A673 (cell line): ENCODE data around the gene ALLC.

ENCODE experiments used
- CTCF ChIP-seq: fragments of 300-800, 200-600 bp; sonication (generic); conservative IDR thresholded peaks from 2 replicates; pipeline ENCODE4 v1.5.1; 2017; ENCODE audit warnings: low read depth, mild to moderate bottlenecking, antibody characterized with exemption, low read length, moderate library complexity, mixed read lengths
- EZH2 ChIP-seq: fragments of 200-600 bp; sonication (generic); IDR thresholded peaks from 2 replicates; pipeline ENCODE4 v1.6.1; 2017; ENCODE audit warnings: borderline replicate concordance, low read depth, mild to moderate bottlenecking, mixed read lengths, antibody characterized with exemption, low read length; ENCODE audit not compliant: poor library complexity, severe bottlenecking

DNA sequence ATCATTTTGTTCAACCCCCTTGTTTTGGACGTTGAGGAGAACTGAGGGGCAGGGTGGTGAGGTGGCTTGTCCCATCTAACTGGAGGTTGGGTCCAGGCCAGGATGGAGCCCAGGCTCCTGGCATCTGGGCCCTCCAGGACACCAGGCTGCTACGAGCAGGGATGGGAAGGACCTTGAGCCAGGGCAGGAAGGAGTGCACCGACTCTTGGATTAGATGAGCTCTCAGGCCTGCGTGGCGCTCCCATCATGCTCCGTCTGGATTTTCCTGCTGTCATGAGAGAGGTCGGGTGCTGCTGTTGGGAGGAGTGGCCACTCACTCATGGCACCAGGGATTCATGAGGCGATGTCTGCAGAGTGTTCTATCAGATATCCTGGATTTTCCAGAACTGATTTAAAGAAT lies 18.3 kb upstream of the ALLC start:
- no peak for TF ChIP-seq CTCF
- no peak for TF ChIP-seq EZH2
